Posterior vena cava (tissue), 2 donors: ENCODE data around the gene SNRNP48. TPM values are rescaled to one million over a fixed set of nuclear protein-coding genes. Genes with fewer than 3 reads are reported as not detected.

Experiments
- DNase-seq: peaks from one replicate; pipeline ENCODE4 v3.0.0-alpha.2; 2020; ENCODE audit warnings: low spot score
- intact Hi-C, 2 donors: fragments of 100-400 bp; cut with DNase I; formaldehyde crosslinking; loops; one replicate each; pipeline versions ENCODE4 v1.14.1 to v1.14.2; 2022 to 2023
- total RNA-seq, 2 donors: library from RNA; stranded (reverse); fragmentation: NEBNext Ultra II Directional; extraction: Animal tissue kit (Norgen Biotek cat#: 25700); gene quantifications; one replicate each; pipeline ENCODE4 v1.2.1, GENCODE V29; 2021
- donor health status: DM: yes; HTN: yes; CAD: no.
- donor health status: DM: yes; HTN: yes; CAD: no.

The SNRNP48 gene
- total RNA-seq, 2 donors from 2014 or later = 8.9 to 10.0 TPM

GRCh38 chr6:7633361-7633760 lies 43.4 kb downstream of the SNRNP48 start:
- DNase-seq = no peak

GRCh38 chr6:7636151-7636550 lies 46.2 kb downstream of the SNRNP48 start:
- intact Hi-C loops = no loop called here
- no peak for DNase-seq

More at GRCh38 chr6:7633361-7633760, 43.4 kb downstream of the SNRNP48 start:
- intact Hi-C loops = no loop called here

GRCh38 chr6:7637533-7637932 lies 47.5 kb downstream of the SNRNP48 start:
- intact Hi-C loops = no loop called here
- DNase-seq = no peak

- intact Hi-C loops = no loop called here
- no peak for DNase-seq
These were observed 49.4 kb downstream of the SNRNP48 start for GRCh38 chr6:7639427-7639826.

GRCh38 chr6:7640016-7640415 lies 50.0 kb downstream of the SNRNP48 start:
- intact Hi-C loops = no loop called here
- DNase-seq = no peak

- intact Hi-C loops = no loop called here
These were observed 50.9 kb downstream of the SNRNP48 start for GRCh38 chr6:7640607-7641577.

GRCh38 chr6:7642791-7643190 lies 52.8 kb downstream of the SNRNP48 start:
- DNase-seq = no peak
- intact Hi-C loops = no loop called here

More at GRCh38 chr6:7640607-7641577, 50.9 kb downstream of the SNRNP48 start:
- DNase-seq = no peak

GRCh38 chr6:7644417-7644816 lies 54.4 kb downstream of the SNRNP48 start:
- intact Hi-C loops = no loop called here
- DNase-seq = no peak

- intact Hi-C loops = no loop called here
- no peak for DNase-seq
These were observed 56.4 kb downstream of the SNRNP48 start for GRCh38 chr6:7646394-7646793.

- intact Hi-C loops = no loop called here
- DNase-seq = no peak
These were observed 57.5 kb downstream of the SNRNP48 start for GRCh38 chr6:7647504-7647903.

- no peak for DNase-seq
- intact Hi-C loops = no loop called here
These were observed 59.2 kb downstream of the SNRNP48 start for GRCh38 chr6:7649037-7649810.

- intact Hi-C loops = no loop called here
- DNase-seq = no peak
These were observed 60.9 kb downstream of the SNRNP48 start for GRCh38 chr6:7650878-7651277.

GRCh38 chr6:7652957-7653356 lies 63.0 kb downstream of the SNRNP48 start:
- DNase-seq = no peak
- intact Hi-C loops = no loop called here

- DNase-seq = no peak
- intact Hi-C loops = no loop called here
These were observed 66.4 kb downstream of the SNRNP48 start for GRCh38 chr6:7656355-7656754.

GRCh38 chr6:7658543-7658942 lies 68.5 kb downstream of the SNRNP48 start:
- intact Hi-C loops = no loop called here
- no peak for DNase-seq

GRCh38 chr6:7661364-7661763 lies 71.4 kb downstream of the SNRNP48 start:
- intact Hi-C loops = no loop called here
- no peak for DNase-seq
